Endometrial microvascular endothelial cells (primary cell): ENCODE measurements around the gene PLBD2. TPM values are rescaled to one million over a fixed set of nuclear protein-coding genes. Genes with fewer than 3 reads are reported as not detected.

ENCODE experiments used
- in situ Hi-C: cut with HindIII; loops from 2 replicates; pipeline ENCODE4 v1.10.0; 2017; ENCODE audit warnings: low sequenced_read_pairs, low pct_unique_long_range_greater_than_20kb; ENCODE audit errors: inconsistent ontology term
- total RNA-seq: library from RNA; depleted of rRNA; stranded (reverse); fragments of >200 nt; gene quantifications from one replicate; pipeline ENCODE4 v1.2.3, GENCODE V29; 2015; ENCODE audit errors: inconsistent ontology term

The PLBD2 gene
- total RNA-seq, 1 donor from 2014 or later, result 53.3 TPM

GRCh38 chr12:113403435-113404415 is 45.3 kb downstream of the PLBD2 start, which contains the start of gene SDS:
Gene SDS (minus strand): TSS chr12:113403887. CDS start chr12:113399708, 4,179 bp downstream.
- in situ Hi-C loops, result no loop called here

- in situ Hi-C loops, result no loop called here
Measured at GRCh38 chr12:113405694-113406093, 47.3 kb downstream of the PLBD2 start.

GRCh38 chr12:113407931-113408600 is 49.7 kb downstream of the PLBD2 start:
- in situ Hi-C loops, result no loop called here

GRCh38 chr12:113408756-113409298 is 50.4 kb downstream of the PLBD2 start:
- in situ Hi-C loops, result no loop called here

GRCh38 chr12:113409462-113410124 is 51.2 kb downstream of the PLBD2 start:
- in situ Hi-C loops, result no loop called here

- in situ Hi-C loops, result no loop called here
Measured at GRCh38 chr12:113413488-113413939, 55.1 kb downstream of the PLBD2 start.

- in situ Hi-C loops, result no loop called here
Measured at GRCh38 chr12:113414519-113415038, 56.2 kb downstream of the PLBD2 start.

GRCh38 chr12:113416091-113416754 is 57.8 kb downstream of the PLBD2 start:
- in situ Hi-C loops, result no loop called here

GRCh38 chr12:113418213-113418879 is 60.0 kb downstream of the PLBD2 start:
- in situ Hi-C loops, result no loop called here

- in situ Hi-C loops, result no loop called here
Measured at GRCh38 chr12:113420996-113421595, 62.7 kb downstream of the PLBD2 start.

- in situ Hi-C loops, result no loop called here
Measured at GRCh38 chr12:113422030-113422885, 63.9 kb downstream of the PLBD2 start, which contains the start of gene SDSL. Gene SDSL (plus strand): TSS chr12:113422380. CDS start chr12:113427983, 5,603 bp downstream.

GRCh38 chr12:113422886-113423669 is 64.7 kb downstream of the PLBD2 start:
- in situ Hi-C loops, result no loop called here

- in situ Hi-C loops, result no loop called here
Measured at GRCh38 chr12:113424456-113424855, 66.1 kb downstream of the PLBD2 start.

GRCh38 chr12:113424915-113425823 is 66.8 kb downstream of the PLBD2 start:
- in situ Hi-C loops, result no loop called here

- in situ Hi-C loops, result no loop called here
Measured at GRCh38 chr12:113425960-113426453, 67.6 kb downstream of the PLBD2 start.
